CD4-positive, alpha-beta T cell treated with Interleukin-12 subunit alpha and Interleukin-12 subunit beta, for 1 hour (primary cell): ENCODE results near the gene NDRG4.

Experiments used
- DNase-seq: peaks from one replicate; pipeline ENCODE4 v3.0.0-alpha.2; 2020

NDRG4 gene

DNA sequence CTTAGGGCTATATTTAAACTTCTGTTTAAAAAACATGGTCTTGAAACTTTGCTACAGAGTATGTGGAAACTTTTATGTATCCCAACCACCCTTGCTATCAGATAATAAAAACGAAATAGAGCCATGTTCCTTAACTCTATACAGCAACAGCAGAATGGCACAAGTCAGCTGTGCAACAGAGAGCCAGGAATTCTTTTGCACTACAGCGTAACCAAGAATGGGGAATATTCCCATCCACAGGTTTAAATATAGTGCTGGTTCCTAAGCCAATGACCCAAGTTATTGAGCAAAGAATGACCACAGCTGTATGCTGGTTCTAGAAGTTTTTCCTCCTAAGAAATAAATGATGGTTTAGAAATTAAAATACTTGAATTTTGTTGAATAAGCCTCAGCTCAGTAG is 48.4 kb downstream of the NDRG4 start:
- DNase-seq, result no peak

DNA sequence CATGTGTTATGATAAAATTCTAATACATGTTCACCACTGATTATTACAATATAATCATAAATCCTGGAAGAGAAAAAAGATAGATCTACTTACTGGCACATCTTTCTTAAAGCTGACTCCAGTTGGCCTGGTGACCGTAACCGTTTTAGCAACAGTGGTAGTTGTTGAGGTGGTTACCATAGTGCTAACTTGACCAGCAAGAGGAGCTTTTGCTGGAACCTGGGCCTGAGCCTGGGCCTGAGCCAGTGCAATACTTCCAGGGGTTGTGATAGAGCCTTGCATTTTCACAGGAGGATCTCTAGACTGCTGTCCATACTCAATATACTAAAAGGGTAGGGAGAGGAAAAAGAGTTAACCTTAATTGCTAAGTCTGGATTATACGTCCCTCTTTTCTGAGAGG is 51.6 kb downstream of the NDRG4 start:
- DNase-seq, result no peak

DNA sequence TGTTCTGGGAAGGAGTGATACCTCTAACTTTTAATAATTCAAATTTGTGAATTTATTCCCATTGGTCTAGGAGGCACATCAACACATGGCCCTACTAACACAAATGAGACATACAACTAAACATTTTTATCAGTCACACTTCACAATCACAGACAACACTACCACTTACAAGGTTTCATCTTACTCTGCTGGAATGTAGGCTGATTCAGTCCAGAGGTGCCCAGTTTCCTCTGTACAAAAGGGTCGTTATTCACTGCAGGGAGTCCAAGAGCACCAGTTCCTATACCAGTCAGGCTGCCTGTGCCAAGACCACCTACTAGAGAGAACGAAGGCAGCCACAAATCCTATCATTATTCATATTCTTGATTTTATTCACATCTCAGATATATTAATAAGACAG is 56.7 kb downstream of the NDRG4 start:
- no peak for DNase-seq
